ENCODE measurements around the gene CYS1.
A peak's percentile ranks its signal among the peaks of the same experiment; 100 is the strongest.
"Not testable (repeated sequence)": the region's sequence is repeated elsewhere in the genome, so short reads cannot be mapped to it uniquely, and the experiment has no call there.

CYS1 gene

DNA sequence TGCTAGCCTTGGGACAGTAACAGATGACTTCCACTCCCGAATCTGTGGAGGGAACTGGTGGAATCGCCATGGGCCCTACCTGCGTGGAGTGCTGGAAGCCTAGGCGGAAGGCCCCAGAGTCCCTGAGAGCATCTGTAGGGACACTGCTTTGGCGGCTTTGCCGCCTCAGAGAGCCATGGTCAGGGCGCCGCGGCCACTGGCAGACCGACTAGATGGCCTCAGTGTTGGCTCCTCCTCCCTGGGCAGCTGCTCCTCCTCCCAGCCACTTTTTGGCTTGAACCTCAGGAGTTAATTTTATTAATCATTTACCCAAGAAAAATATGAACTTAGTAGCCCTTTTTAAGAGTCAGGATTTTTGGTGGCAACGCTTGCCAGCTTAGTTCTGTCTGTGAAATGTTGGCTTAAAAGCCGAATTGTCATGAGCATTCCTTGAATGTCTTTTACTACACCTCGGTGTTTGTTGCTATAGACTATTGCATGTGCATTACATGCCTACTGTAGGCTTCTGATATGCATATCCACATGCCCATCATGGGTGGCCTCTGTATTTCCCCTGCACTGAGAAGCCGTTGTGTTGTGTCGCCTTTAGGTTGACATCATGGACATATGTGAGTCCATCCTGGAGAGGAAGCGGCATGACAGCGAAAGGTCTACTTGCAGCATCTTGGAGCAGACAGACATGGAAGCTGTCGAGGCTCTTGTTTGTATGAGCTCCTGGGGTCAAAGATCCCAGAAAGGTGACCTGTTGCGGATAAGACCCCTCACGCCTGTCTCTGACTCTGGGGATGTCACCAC lies 34.5 kb downstream of the CYS1 start:
- DNase-seq: no peak

DNA sequence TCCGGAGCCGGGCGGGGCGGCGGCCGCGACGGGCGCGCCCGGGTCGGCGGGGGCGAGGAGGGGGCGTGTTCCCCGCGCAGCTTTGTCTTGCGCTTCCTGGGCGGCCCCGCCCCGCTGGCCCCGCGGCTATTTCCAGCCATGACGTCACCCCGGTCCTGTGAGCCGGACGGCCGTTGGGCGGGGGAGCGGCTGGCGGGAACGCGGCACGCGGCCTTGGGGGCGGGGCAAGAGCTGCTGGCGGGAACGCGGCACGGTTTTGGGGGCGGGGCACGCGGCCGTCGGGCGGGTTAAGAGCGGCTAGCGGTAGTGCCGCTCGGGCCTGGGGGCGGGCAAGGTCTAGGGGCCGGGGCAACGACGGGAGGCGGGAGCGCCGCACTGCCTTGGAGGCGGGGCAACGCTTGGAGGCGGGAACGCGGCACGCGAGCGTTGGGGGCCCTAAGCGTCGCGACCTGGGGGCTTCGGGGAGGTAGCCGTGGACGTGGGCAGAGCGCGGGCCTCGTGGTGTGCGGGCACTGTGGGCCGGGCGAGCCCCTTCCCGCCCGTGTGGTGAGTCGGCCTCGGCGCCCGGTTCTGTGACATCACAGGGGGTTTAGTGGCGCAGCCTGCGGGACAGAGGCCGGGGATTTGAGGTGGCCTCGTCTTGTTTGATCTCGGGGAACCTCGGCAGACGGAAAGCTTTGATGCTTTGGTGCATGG lies 36.2 kb downstream of the CYS1 start:
- peak; percentile 82 to 92 for DNase-seq

DNA sequence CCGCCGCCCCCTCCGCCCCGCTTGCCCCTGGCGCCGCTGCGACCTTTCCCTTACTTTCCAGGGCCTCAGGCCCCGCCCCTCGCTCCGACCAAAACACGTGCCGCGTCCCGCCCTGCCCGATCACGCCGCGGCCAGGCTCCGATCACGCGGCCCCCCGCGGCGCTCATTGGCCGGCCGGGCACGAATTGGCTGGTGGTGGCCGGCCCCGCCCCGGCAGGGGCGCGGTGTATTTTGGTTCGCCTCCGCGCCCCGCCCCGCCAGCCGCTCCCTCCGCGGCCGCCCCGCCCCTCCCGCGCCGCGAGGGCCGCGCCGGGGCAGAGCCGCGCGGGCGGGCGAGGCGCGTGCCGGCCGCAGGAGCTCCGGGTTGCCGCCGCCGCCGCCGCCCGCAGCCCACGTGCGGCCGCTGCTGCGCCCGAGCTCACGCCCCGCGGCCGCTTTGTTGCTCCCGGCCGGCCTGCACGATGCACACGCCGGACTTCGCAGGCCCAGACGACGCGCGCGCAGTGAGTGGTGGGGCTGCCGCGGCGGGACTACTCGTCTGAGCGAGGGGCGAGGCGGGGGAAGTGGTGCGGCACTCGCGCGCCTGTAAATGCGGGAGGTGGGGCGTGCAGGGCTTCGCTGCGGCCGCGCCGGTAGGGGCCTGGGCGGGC lies 36.8 kb downstream of the CYS1 start, which contains the start of gene KLF11:
KLF11 (plus strand) TSS at position 295 of the 650 bp plus-strand sequence; CDS start at position 462, 167 bp downstream.
- DNase-seq: peak; percentile 36 to 78

DNA sequence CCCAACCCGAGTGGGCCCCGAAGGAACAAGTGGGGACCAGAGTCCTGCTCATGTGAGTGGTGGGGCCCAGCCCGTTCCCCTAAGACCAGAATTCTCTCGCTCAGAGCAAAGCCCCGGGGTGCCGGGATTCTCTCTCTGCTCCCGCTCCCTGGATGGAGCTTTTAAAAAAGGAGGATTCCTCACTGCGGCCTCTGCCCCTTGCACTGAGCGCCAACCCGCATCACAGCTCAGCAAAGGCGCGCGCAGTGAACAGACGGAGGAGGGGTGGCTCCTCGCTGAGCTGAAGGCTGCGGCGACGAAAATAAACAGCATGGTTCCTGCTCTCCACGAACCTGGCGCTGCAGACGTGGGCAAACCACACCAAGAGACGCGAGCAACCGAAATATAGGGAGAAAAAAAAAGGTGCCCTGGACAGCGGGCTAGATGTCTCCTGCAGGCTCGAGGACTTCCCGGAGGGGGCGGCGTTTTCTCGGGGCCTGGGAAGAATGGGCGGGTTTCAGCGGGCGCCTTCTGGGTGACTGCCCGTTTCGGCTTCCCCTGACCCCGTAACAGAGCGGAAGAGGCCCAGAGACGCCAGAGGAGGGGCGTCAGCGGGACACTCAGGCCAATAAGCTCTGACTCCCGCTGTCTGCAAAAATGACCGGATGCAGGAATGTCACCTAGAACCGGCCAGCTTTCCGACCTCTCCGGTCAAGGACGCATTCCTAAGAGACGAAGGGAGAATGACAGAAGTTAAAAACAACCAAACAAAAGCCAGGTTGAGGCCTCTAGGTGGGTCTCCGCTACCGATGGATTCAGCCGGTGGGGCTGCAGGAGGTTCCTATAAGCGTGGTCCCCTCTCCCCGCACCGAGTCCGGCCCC lies 37.7 kb downstream of the CYS1 start:
- DNase-seq: no peak

DNA sequence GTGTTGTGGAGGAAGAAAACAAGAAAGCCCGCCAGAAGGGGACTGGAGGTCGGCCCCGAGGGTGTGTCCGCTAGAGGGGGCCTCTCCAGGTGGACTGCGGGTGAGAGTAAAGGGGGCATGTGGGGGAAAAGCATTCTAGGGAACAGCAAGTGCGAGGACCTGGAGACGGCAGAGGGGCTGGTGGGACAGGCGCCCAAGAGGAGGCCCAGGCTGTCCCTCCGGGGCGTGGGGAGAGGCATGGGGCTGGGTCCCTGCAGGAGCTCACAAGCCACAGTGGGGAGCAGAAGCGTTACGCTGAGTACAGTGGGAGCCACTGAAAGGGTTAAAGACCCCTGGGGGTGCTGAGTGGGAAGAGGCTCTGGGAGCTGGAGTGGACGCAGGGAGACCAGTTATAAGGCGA lies 38.5 kb downstream of the CYS1 start:
- DNase-seq: no peak

DNA sequence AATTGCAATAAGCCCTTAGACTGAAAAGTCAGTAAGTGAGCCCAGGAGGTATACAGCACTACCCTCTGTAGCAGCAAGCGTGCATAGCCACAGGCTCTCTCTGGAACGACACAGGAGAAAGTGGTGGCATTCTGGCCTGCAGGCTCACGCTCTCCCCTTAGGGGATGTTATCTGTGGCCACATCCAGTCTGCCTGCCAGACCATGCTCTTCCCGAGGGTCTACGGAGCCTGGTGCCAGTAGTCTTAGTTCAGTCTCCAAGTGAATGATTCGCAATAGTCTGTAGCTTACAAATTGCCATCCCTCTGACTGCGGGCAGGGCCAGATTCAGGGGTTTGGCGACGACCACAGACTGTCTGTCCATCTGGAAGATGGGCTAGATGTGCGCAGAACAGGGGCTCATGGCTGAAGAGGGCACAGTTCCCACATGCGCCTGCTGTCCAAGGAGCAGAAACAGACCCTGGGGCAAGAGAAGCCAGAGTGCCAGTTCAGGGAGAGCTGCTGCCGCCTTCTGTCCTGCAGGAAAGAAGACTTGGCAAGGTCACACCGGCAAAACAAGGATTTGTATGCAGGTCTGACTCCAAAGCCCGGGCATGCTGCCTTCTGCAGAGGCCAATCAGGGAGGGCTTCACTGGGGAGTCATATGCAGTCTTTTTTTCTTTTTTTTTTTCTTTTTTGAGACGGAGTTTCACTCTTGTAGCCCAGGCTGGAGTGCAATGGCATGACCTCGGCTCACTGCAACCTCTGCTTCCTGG lies 40.4 kb downstream of the CYS1 start:
- DNase-seq: no peak

DNA sequence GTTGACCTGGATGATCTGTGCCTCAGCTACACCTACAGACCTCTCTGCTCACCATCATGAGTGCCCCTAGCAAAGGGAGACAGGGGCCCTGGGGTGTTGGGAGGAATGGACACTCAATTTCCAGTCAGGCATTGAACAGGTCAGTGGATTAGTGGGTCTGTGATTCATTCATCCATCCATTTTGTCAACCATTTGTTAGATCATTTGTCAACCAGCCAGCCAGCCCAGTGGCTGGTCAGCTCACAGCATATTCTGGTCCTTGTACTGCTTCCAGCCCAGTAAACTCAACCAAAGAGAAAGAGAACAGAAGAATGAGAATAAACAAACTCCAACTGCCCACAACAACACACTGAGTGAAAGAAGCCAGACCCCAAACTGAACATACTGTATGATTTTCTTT lies 41.5 kb downstream of the CYS1 start:
- DNase-seq: no peak

DNA sequence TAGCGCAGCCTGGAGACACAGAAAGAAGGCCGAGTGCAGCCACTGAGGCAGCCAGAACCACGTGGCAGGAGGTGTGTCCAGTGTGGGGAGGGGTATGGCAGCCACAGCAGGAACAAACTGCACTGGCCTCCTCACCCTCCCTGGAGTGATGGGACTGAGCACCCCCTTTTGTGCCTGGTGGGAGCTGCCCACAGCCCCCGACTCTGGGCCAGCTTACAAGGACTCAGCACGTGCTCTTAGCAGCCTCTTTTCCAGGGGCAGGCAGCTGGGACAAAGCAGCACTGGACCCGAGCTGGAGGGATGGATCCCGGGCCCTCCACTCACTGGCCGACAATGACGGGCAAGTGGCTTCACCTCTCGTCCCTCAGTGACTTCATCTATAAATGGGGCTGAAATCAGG lies 42.1 kb downstream of the CYS1 start:
- DNase-seq: no peak

DNA sequence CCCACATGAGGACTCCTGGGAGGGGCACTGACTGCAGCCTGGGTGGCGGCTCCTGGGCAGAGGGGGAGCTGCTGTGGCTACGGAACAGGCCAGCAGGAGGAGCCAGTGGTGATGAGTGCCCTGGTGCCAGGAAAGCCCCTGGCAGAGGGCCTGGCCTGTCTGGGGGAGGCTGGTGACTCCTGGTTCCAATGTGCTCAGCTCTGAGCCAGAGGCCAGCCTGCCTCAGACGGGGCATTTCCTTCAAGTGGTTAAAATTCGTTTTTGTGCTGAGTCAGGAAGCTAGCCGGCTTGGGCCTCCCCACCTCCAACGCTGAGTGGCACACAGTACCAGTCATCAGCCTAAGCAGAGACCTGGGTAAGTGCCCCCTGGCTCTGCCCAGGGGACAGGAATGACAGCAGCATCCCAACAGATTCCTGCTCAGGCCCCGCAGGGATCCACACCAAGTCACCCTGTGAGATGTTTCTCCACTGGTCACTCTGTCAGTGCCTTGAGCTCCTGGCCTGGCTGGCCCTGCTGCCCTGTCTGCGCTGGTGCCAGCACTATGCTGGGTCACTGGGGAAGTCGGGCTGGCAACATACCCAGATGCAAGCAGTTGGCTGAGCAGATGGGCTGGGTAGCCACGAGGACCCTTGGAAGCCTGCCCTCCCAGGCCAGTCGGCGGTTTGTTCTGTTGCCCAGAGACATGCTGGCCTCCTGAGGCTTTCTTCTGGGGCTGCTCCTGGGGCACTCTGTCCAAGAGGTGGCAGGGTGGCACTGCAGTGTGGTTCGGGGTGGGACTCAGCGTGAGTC lies 43.9 kb downstream of the CYS1 start:
- no peak for DNase-seq

DNA sequence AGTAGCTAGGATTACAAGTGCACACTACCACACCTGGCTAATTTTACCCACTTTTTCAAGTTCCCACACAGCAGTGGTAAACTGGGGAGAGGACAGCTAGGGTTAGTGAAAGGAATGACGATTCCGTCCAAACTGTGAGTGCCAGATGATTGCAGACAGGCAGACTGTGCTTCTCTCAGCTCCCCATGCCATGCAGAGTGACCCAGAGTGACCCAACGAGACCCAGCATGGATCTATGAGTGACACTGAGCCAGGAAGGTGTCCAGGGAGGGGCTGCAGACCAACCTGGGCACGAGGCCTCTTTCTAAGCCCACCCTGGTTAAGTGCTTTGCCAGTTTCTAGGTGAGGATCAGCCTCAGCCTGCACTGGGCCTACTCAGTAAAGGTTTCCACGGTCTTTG lies 44.6 kb downstream of the CYS1 start:
- DNase-seq: no peak

DNA sequence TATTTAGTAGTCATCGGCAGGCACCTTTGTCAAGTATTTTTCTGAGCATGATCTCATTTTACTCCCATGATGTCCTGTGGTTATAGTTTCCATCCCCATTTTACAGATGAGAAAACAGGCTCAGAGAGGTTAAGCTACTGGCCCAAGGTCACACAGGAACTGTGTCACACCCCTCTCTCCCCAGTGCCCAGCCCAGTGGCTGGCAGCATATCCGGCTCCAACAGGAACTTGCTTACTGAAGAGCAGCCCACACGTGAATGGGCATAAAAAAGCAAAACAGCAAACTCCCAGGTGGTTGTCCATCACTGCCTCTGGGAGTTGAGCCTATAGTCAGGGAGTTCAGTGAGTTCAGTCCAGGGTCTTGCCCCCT lies 45.2 kb downstream of the CYS1 start:
- no peak for DNase-seq

DNA sequence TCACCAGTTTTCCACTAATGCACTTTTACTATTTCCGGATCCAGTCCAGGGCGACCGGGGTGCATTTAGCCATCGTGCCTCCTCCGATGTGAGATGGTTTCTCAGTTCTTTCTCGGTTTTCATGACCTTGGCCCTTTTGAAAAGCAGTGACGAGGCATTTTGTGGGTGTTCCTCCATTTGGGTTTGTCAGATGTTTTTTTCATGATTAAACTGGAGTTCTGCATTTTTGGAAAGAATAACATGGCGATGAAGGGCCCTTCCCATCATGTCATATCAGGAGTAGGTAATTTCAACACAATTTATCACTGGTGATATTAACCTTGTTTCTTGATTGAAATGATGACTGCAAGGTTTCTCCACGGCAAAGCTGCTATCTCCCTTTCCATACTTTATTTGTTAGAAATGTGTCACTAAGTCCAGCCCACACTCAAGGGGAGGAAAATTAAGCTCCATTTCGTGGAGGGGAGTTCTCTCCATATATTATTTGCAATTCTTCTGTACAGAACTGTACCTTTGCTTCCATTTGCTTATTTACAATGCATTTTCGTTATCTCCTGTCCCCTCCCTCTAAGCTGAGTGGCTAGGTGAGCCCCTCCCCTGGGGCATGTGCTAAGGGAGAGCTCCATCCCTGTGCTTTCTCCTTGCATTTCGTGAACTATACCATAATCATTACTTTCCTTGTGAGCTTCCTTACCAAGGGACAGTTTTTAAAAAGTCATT lies 45.7 kb downstream of the CYS1 start:
- no peak for DNase-seq

DNA sequence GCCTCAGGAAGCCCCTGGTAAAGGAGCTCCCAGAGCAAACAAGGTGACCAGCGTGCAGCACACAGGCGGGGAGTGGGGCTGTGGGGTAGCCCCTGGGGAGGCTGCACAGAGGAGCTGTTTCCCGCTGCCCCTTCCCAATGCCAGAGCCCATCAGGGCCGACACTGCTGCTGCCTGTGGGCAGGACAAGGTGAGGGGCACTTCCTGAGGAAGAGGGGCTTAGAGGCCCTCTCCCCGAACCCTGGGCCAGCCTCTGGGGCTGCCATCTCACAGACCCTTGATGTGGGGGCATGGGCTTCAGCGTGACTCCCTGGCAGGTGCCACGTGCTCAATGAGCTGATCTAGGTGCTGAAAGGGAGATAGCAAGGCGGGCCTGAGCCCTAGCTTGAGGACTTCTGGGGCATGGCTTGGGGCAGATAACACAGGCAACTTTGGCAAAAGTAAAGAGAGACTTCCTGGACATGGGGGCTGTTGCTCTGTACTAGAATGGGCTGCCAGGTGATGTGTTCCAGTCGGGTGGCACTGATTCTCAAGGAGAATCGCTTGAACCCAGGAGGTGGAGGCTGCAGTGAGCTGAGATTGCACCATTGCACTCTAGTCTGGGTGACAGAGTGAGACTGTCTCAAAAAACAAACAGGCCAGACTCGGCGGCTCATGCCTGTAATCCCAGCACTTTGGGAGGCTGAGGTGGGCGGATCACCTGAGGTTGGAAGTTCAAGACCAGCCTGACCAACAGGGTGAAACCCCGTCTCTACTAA lies 46.8 kb downstream of the CYS1 start:
- no peak for DNase-seq

DNA sequence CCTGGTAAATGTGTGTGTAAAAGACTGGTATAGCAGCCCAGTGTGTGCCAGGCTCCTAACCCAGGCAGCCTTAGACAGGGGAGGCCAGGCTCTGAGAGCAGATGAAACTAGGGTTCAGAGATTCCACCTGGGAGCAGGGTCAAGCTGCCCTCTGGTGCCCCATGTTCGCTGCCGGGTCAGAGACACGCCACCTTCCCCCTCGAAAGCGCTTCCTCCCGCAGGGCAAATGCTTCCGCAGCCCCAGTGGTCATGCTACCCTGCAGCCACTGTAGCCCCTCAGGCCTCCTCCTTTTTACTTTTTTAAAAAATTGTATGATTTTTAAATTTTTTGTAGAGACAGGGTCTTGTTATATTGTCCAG lies 47.5 kb downstream of the CYS1 start:
- no peak for DNase-seq

DNA sequence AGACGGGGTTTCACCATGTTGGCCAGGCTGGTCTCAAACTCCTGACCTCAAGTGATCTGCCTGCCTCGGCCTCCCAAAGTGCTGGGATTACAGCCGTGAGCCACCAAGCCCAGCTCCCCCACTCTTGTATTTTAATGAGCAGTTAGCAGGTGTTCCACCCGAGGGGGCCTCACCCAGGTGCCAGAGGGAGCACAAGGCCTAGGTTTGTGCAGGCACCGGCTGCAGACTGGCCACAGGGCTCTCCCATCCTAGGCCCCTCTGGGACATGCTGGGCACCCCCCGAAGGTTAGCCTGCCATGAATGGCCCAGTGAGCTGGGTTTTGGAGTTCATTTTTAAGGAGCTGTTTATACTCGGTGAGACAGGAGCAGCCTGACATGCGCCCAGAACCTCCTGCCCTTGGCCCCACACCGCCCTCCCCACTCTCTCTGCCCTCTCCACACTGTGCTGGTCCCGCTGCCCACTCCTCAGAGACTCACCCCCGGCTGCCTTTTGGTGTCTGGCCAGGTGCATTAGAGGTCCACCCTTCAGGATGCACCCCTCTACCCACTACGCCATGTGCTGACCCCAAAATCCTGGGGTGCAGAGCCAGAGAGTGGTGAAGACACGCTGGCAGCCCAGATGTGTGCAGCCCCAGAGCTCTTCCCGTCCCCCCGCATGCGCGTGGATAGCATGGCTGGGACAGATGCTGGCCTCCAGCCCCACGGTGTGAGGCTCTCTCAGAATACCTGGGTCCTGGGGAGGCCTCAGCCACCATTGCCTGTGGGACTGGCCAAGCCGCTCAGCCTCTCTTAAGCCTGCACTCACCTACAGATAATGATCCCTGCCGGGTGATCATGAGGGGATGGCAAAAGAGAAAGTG lies 48.1 kb downstream of the CYS1 start:
- no peak for DNase-seq

DNA sequence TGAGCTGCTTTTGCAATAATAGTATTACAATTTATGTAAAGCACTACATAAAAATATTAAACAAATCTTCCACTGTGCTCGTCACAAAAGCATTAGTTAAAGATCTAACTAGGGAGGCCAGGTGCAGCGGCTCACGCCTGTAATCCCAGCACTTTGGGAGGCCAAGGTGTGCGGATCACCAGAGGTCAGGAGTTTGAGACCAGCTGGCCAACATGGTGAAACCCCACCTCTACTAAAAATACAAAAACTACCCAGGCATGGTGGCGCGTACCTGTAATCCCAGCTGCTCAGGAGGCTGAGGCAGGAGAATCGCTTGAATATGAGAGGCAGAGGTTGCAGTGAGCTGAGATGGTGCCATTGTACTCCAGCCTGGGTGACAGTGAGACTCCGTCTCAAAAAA lies 49.4 kb downstream of the CYS1 start:
- not testable (repeated sequence) for DNase-seq

DNA sequence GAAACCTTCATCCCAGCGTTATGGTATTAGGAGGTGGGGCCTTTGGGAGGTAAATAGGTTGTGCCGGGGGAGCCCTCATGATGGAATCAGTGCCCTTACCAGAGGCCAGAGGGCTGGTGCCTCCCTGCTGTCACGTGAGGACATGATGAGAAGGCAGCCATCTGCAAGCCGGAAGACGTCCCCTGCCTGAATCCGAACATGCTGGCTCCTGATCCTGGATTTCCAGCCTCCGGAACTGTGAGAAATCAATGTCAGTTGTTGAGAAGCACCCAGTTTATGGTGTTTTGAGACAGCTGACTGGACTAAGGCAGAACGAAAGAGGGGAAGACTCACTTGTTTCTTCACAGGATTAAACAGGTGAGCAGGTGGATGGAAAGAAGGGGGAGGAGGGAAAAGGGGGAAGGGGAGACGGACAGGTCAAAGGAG lies 49.9 kb downstream of the CYS1 start:
- peak; percentile 37 to 75 for DNase-seq

DNA sequence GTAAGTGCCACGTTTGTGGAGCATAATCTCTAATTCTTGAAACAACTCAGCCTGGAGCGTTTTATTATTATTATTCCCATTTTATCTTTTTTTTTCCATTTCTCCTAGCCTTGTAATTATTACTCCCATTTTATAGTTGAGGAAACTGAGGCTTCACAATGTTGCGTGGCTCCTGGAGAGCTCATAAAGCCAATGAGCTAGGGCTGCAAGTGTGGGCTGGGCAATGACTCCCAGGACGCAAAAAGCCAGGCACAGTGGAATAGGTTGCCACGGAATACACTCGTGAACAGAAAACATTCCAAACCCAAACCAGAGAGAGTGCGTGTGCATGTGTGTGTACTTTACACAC lies 50.4 kb downstream of the CYS1 start:
- no peak for DNase-seq
